Measurements from ENCODE around the gene RBM14.

GRCh38 chr11:66607126-66607834, 9.2 kb upstream of the RBM14 start:
- no peak for TF ChIP-seq CTCF (IDR thresholded peaks at IDR 0.05)
- TF ChIP-seq POLR2A (IDR thresholded peaks at IDR 0.05) = no peak

Measured in testis (tissue), 2 donors.